DMS 273 (cell line): Measurements from ENCODE around the gene CUL9.
A peak's percentile ranks its signal among the peaks of the same experiment; 100 is the strongest.

Experiments
- DNase-seq: peaks from one replicate; lab custom pipeline; 2025; ENCODE audit not compliant: unreplicated experiment; lab: John Stamatoyannopoulos, UW

CUL9 gene

DNA sequence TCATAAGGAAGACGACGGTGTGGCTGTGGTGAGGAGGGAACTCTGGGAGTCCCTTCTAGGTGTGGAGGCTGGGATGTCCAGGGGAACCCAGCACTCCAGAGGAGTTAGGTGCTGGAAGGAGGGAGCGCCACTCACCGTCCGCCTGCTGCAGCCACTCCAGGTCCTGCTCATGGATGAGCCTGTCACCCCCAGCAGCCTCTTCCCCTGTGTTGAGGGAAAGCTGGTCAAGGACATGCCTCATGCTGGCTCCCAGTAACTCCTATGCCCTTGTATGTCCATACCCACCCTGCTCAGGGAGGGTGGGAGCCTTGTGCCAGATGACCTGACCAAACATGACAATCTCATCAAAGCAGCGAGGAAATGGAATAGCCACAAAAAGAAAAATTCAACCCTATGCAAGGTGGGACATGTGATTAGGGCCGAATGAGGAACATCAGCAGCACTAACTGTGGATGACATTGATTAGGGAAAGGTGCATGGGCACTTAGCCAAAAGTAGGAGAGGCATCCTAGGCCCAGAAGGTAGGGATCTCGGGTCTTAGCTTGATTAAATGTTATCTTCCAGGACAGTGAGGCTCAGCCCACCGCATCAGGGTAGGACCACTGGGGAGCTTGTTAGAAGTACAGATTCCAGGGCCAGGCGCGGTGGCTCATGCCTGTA, 44.3 kb downstream of the CUL9 start:
- no peak for DNase-seq

DNA sequence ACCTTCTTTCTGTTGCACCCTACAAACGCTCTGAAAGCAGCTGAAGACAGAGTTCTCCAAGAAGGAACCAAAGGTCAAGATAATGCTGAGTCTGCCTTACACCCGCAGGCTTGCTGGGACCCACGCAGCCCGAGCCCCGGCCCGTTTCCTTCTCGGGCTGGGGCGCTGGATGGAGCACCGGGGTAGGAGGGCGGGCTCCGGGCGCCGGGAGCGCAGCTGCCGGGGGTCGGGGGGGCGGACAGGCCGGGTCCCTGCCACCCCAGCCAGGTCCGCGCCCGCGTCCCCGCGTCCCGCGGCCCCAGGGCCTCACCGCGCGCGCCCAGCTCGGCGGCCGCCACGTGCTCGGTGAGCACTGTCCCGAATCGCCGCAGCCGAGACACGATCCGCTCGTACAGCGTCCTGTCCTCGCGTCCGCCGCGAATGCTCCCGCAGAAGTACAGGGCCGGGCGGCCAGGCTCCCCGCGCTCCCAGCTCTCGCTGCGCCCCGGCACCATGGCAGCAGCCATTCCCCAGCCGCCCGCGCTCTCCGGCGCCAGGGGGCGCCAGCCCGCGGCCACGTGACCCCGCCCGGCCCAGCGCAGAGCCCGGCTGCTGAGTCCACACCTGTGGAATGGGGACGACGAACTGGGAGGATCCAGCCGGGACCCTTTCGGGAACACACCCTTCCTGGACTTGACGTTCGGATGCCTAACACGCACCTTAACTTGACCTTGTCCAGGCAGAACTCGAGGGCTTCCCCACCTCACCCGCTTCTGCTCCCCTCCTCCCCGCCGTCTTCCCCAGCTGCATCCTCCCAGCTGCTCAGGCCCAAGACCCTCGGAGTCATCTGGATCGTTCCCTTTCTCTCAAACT, 47.2 kb downstream of the CUL9 start, which contains the start of gene DNPH1:
Gene DNPH1 (minus strand): TSS at position 531 of the 852 bp plus-strand sequence. CDS start 25 bp downstream, at position 506.
- peak; percentile 89 for DNase-seq

DNA sequence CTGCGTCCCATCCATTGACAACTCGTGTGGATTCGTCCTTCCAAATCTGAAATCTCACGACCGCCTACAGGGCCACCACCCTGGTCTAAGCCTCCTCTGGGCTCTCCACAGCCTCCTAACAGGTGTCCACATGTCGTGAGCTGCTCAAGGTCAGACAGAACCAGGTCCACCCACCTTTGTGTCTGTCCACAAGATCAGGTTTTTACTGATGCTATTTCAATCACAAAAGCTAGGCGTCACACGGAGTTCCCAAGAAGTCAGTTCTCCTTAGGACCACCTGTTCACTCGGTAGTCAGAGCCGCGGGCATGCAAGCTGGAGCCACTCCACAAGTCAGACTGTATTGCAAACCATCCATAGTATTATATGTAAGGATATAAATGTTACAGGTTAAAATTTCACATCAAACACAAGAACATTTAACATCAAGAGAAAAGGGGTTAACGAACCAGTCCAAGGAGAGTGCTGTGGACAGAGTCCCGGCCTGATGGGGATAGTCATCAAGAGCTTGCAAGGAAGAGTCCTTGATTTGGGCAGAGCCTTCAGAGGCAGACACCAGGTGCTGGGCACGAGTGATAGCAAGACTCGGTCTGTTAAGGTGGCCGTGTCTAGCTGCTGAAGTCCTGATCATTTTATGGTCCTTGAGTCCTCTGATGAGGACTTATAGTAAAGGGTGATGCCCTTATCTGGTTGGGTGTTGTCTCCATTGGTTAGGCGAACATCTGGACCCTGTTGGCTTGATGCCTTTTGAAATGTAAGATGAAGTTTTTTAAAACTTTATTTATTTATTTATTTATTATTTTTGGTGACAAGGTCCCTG, 48.0 kb downstream of the CUL9 start:
- no peak for DNase-seq

DNA sequence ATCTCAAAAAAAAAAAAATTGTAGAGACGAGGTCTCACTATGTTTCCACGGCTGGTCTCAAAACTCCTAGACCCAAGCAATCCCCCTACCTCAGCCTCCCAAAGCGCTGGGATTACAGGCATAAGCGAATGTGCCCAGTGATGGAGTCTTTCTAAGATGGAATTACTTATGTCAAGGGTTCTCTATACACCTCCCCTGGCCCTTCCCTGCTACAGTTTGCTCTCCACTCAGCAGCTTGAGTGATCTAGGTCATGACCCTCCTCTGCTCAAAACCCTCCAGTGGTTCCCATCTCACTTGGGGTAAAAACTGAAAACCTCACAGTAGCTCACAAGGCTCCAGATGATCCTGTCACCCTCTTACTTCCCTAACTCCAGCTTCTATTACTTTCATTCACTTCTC, 49.1 kb downstream of the CUL9 start:
- DNase-seq, result no peak

DNA sequence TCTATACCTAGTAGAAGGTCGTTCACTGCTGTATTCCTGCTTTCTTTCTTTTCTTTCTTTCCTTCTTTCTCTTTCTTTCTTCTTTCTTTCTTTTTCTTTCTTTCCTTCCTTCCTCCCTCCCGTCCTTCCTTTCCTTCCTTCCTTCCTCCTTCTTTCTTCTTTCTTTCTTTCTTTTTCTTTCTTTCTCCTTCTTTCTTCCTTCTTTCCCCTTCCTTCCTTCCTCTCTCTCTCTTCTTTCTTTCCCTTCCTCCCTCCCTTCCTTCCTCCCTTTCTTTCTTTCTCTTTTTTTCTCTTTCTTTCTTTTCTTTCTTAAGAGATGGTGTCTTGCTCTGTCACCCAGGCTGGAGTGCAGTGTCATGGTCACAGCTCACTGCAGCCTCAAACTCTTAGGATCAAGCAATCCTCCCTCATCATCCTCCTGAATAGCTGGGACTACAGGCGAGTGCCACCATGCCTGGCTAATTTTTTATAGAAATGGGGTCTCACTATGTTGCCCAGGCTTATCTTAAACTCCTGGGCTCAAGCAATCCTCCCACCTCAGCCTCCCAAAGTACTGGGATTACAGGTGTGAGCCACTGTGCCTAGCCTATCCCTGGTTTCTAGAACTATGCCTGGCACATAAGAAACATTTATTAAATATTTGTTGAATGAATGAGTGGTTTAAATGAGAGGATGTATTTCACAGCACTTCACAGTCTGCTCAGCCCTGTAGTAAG, 49.9 kb downstream of the CUL9 start:
- DNase-seq, result no peak

DNA sequence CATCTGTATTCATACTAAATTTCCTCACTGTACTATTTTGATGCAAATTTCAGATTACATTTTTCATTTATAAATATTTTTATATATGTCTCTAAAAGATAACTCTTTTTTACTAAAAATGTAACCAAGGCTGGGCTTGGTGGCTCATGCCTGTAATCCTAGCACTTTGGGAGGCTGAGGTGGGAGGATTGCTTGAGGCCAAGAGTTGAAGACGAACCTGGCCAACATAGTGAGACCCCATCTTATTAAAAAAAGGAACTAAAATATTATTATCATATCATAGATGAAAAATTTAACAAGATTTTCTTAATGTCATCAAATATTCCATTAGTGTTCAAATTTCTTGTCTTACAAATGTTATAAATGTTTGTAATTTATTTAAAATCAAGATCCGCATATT, 53.8 kb downstream of the CUL9 start:
- no peak for DNase-seq

DNA sequence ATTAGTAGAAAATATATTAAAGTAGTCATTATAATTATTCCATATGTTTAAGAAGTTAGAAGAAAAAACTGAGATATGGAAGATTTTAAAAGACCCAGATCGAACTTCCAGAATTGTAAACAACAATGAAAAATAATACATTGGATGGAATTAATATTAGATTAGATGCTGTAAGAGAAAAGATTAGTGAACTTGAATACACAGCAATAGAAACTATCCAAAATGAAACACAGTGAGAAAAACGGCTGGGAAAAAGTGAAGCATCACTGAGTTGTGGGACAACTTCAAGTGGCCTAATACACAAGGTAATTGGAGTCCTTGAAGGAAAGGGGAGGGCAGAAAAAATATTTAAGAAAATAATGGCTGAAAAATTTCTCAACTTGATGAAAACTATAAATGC, 57.1 kb downstream of the CUL9 start:
- DNase-seq, result no peak

DNA sequence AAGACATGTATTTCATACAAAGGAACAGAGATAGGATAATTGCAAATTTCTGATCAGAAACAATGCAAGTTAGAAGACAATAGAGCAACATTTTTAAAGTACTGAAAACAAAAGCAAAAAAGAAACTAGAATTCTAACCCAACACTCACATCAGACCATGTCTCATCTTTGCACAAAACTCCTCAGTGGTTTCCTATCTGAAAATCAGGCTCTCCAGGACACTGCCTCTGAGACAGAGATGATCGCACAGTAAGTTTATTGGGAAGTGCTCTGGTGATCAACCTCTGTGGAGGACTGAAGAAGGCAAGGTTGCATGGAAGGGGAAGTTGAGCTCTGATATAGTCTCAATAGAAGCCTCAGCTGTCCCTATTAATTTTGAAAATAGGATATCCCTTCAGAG, 59.0 kb downstream of the CUL9 start:
- DNase-seq, result no peak

DNA sequence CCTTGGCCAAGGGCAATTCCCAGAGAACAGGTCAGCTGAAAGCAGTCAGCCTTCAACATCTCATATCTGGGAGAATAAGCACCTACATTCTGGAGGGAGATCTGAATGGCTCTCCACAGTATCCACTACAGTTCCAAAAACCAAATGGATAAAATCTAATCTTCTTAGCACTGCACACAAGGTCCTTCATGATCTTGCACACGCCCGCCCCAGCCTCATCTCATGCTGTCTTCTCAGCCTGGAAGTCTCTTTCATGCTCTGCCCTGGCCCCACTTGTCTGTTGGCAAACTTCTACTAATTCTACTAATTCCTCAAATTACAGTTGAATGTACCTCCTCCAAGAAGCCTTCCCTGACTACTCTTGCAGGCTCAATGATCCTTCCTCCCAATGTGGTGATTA, 59.5 kb downstream of the CUL9 start:
- DNase-seq, result no peak

DNA sequence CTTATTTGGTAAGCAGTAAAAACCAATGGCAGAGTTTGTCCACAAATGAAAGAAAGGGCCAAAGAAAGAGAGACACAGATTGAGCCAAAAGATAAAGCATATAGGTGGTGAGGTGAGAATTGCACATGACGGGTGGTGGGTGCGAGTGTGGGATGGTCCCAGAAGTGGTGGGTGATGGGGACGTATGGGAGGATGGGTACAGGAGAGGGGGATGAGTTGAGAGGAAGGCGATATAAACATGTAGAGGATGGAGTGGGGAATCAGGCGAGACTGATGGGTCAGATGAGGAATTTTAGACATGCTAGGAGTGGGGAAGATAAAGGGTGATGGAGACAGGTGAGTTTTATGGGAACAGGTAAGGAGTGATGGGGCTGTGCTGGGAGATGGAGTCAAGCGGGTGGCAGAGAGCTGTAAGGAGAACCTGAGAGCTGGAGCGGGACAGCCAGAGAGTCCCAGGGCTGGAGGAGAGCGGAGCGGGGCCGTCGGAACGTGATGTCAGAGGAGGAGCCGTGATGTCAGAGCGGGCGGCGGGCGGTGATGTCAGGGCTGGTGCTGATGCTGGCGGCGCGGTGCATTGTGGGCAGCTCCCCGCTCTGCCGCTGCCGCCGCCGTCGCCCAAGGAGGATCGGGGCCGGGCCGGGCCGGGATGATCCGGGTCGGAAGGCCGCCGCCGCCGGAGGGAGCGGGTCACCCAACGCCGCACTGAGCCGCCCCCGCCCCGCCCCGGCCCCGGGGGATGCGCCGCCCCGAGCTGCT, 61.1 kb downstream of the CUL9 start, which contains the start of gene TTBK1:
Gene TTBK1 (plus strand): TSS at position 574 of the 756 bp plus-strand sequence. CDS start 3,180 bp downstream, outside the sequence.
- no peak for DNase-seq

DNA sequence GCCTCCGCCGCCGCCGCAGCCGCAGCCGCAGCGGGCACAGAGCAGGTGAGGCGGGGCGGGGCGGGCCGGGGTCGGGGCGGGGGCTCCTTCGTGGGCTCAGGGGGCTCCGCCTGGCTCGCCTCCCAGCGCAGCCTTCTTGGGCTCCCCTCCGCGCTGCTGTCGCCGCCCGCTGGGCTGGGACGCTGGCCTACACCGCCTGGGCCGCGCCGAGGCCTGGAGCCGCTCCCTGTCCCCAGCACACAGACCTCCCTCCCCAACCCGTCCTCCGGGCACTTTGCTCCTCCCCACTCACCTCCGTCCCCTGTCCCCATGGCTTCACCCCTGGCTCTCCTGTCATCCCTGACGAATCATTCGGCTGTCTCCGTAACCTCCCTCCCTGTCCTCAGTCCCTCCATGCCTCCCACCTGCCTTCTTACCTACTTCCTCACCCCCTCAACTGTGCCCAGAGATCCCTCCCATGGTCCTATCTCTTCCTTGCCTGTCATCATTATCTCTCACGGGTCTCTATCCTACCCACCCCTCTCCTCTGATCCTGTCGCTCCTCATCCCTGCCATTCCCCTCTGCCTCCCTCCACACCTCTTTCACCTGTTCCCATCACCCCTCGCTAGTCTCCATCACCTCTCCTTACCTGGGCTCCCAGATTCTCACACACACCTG, 61.8 kb downstream of the CUL9 start:
- no peak for DNase-seq

DNA sequence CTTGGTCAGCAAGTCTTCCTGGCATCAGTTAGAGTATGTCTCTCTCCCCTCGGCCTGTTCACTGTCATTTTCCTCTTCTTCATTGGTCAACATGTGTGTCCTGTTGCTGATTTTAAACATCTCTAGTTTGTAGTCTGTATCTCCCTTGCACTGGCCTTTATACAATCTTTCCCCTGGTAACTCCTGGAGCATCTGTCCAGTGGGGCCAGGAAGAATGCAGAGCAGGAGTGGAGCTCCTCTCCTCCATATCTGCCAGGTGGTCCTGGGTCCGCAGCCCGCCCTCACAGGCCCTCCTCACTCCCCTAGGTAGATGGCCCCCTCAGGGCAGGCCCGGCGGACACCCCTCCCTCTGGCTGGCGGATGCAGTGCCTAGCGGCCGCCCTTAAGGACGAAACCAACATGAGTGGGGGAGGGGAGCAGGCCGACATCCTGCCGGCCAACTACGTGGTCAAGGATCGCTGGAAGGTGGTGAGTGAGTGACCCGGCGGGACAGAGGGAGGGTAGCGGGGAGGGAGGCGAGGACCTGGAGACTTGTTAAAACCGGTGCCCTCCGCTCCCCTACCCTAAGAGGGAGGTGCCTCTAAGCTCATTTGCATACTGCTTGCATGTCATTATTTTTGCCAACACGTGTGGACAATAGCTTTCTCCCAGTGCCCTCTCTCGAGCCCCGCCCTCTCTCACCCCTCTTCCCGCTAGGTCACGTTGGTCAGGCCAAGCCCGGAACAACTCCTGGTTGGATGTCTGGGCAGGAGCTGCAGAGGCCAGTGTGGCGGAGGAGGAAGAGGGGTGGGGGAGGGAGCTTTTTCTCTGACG, 64.5 kb downstream of the CUL9 start:
- DNase-seq, result peak; percentile 63

DNA sequence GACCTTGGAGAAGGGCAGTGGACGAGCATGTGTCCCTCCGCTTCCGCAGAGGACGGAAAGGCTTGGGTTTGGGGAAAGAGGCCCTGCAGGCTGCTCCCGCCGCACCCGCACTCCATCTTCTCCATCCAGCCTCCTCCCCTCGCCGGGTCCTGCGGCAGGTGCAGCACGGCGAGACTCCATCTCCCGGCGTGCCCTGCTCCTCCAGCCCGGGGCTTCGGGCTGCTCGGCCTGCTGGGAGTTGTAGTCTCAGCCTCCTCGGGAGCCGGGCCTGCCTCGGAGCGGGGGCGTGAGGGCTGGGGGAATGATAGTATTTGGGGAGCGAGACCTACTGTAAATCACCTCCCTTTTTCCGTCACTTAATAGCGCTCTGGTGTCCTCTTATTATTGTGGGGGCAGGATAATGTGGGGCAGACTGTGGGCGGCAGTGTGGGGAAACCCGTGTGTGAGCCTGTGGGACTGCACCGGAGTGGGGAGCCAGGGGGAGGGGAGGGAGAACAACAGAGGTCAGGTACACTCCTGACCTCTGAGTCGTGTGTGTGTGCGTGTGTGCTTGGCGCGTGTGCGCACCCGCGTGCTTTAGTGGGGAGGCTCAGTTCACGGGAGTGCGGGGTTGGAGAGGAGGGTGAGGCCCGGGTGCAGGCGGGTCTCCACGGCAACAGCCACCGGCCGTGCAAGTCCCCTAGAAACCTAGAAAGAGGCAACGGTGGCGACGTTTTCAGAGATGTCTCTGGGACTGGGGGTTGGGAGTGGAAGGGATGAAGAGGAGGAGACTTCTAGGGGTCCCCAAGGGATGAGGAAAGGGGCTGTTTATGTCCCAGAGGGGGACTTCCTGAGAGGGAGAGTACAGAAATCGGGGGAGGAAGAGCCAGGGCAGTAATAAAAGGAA, 65.4 kb downstream of the CUL9 start:
- peak; percentile 94 for DNase-seq

DNA sequence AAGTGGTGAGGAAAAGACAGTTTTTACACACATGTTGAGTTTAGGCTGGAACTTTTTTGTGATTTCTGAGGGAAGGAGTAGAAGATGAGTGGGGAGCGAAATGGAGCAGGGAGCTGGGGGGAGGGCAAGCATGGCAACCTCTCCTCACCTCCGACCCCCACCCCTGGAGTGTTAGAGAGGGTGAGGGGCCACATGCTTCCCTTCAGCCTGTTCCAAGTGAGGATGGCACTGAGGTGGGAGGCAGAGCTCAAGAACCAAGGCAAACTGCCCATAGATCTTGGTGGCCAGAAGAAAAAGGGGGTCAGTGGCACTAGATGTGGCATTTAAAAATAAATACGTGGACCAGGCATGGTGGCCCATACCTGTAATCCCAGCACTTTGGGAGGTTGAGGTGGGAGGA, 66.1 kb downstream of the CUL9 start:
- no peak for DNase-seq

DNA sequence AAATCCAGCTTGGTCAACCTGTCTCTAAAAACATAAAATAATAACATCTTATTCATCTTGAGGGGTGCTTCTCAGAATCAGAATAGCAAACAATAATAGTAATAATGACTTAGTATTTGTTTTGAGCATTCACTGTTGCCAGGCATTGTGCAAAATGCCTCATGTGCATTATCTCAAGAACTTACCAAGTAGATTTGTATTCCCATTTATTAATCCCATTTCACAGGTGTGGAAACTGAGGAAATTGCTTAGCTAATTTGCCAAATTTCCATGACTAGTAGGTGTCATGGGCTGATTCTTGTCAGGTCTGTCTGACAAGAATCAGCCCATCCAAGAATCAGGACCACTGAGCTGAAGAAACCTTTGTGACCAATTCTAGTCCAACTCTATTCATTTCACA, 66.8 kb downstream of the CUL9 start:
- no peak for DNase-seq

DNA sequence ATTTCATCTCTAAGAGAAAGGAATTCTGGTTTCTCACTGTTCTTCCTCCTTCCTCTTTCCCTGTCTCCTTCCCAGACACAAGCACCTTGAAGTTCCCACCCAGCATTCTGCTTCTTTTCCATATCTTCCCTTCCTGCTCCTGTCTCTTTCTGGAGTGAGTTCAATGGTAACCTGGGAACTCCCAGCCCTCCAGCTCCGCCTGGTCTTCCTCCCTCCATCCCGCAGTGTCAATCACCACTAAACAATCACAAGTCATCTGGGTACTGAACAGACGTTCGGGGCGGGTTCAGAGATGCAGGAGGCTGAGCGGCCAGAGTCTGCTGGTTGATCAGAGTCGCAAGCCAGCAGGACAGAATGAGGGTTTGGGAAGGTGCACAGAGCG, 69.0 kb downstream of the CUL9 start:
- DNase-seq, result peak; percentile 90

DNA sequence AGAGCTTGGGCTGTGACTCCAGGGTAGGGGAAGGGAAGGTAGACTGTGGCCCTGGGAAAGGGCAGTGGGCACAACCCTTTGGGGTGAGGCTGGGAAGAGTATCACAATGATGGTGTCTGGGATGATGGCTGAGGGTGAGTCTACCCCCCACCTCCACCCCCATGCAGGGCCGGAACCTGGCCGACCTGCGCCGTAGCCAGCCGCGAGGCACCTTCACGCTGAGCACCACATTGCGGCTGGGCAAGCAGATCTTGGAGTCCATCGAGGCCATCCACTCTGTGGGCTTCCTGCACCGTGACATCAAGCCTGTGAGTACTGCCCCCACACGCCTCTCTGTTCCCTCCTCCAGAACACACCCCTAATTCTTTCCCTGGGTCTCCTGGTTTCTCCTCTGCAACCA, 71.4 kb downstream of the CUL9 start:
- no peak for DNase-seq
